Colonic mucosa (tissue), 4 donors: Measurements from ENCODE around the gene TECTA. TPM values are rescaled to one million over a fixed set of nuclear protein-coding genes. Genes with fewer than 3 reads are reported as not detected.

ENCODE experiments used
- DNase-seq: peaks from one replicate; pipeline ENCODE4 v3.0.0-alpha.2; 2020
- H3K27ac ChIP-seq: fragments of 200-600 bp; one replicate; pipeline ENCODE4 v1.8.0; 2021
- H3K27me3 ChIP-seq: fragments of 200-600 bp; one replicate; pipeline ENCODE4 v1.8.0; 2021
- H3K36me3 ChIP-seq: fragments of 200-600 bp; one replicate; pipeline ENCODE4 v1.8.0; 2021
- H3K4me1 ChIP-seq: fragments of 200-600 bp; one replicate; pipeline ENCODE4 v1.8.0; 2021; ENCODE audit warnings: mild to moderate bottlenecking
- H3K4me3 ChIP-seq: fragments of 200-600 bp; one replicate; pipeline ENCODE4 v1.8.0; 2021
- H3K9ac ChIP-seq, 2 donors: one replicate each; pipeline ENCODE4 v1.7.0; 2013; ENCODE audit warnings: control low read depth in 2 of 2, low read depth in 2 of 2, low read length in 2 of 2
- H3K9me3 ChIP-seq: fragments of 200-600 bp; one replicate; pipeline ENCODE4 v1.8.0; 2021
- intact Hi-C: fragments of 100-400 bp; cut with DNase I; formaldehyde crosslinking; loops from one replicate; pipeline ENCODE4 v1.14.1; 2022
- total RNA-seq, 2 donors: library from RNA; stranded (reverse); fragmentation: NEBNext Ultra II Directional in 1 of 2; extraction: Animal tissue kit (Norgen Biotek cat#: 25700) in 1 of 2; gene quantifications; one replicate each; pipeline ENCODE4 v1.2.1, GENCODE V29; 2021
- TF ChIP-seq, protein P1 (sequence below): fragments of 200-600 bp; IDR thresholded peaks from one replicate; pipeline ENCODE4 v1.8.0; 2022; ENCODE audit warnings: antibody characterized with exemption, mild to moderate bottlenecking
- donor health status: healthy.
- donor health status: DM: no; HTN: no; CAD: no.
- donor health status: DM: no; HTN: no; CAD: no.

The TECTA gene, protein sequence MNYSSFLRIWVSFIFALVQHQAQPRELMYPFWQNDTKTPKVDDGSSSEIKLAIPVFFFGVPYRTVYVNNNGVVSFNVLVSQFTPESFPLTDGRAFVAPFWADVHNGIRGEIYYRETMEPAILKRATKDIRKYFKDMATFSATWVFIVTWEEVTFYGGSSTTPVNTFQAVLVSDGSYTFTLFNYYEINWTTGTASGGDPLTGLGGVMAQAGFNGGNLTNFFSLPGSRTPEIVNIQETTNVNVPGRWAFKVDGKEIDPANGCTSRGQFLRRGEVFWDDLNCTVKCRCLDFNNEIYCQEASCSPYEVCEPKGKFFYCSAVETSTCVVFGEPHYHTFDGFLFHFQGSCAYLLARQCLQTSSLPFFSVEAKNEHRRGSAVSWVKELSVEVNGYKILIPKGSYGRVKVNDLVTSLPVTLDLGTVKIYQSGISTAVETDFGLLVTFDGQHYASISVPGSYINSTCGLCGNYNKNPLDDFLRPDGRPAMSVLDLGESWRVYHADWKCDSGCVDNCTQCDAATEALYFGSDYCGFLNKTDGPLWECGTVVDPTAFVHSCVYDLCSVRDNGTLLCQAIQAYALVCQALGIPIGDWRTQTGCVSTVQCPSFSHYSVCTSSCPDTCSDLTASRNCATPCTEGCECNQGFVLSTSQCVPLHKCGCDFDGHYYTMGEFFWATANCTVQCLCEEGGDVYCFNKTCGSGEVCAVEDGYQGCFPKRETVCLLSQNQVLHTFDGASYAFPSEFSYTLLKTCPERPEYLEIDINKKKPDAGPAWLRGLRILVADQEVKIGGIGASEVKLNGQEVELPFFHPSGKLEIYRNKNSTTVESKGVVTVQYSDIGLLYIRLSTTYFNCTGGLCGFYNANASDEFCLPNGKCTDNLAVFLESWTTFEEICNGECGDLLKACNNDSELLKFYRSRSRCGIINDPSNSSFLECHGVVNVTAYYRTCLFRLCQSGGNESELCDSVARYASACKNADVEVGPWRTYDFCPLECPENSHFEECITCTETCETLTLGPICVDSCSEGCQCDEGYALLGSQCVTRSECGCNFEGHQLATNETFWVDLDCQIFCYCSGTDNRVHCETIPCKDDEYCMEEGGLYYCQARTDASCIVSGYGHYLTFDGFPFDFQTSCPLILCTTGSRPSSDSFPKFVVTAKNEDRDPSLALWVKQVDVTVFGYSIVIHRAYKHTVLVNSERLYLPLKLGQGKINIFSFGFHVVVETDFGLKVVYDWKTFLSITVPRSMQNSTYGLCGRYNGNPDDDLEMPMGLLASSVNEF (N-terminal part only)
- total RNA-seq, result under 1 TPM; 0.16 to 0.20 TPM

DNA sequence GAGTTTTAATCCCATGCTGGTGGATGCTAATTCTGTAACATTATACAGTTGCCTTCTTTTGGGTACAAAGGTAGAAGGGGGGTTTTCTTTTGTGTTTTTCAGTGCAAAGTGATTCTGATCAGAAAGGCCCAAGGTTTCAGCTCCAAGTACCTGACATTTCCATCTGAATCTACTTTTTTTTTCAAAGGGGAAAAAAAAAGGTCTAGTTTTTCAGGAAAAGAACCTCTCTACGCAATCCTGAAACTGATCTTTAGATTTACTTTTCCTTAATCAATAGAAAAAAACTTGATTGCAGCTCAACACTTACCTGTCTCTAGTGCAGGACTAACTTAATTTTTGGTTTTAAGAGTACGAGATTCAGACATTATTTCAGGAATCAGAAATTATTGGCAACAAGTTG, at the start of gene TECTA:
Gene TECTA, plus strand, starts transcription at position 301 of the 400 bp plus-strand sequence. CDS start 1,423 bp downstream, outside the sequence.
- no peaks in the 10 kb centered on the region for H3K27me3 ChIP-seq
- TF ChIP-seq, protein P1, sequence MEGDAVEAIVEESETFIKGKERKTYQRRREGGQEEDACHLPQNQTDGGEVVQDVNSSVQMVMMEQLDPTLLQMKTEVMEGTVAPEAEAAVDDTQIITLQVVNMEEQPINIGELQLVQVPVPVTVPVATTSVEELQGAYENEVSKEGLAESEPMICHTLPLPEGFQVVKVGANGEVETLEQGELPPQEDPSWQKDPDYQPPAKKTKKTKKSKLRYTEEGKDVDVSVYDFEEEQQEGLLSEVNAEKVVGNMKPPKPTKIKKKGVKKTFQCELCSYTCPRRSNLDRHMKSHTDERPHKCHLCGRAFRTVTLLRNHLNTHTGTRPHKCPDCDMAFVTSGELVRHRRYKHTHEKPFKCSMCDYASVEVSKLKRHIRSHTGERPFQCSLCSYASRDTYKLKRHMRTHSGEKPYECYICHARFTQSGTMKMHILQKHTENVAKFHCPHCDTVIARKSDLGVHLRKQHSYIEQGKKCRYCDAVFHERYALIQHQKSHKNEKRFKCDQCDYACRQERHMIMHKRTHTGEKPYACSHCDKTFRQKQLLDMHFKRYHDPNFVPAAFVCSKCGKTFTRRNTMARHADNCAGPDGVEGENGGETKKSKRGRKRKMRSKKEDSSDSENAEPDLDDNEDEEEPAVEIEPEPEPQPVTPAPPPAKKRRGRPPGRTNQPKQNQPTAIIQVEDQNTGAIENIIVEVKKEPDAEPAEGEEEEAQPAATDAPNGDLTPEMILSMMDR, result no peak
- intact Hi-C loops, result no loop called here

DNA sequence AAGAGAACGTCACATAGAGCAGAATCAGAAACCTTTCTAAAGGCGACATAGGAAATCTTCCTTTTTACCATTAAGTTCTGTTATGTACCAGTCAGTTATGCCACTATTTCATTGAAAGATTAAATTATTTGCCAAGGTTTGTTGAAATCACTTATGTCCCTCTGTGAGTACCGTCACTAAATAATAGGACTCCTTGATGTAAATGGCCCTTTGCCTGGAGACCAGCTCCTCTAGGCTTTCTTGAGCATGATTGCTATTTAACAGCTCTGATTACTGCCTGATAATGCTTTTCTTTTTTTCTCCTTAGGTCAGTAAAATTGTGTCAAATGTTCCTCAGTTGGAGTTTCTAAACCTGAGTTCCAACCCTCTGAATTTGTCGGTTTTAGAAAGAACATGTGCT, 47.8 kb upstream of the TECTA start:
- intact Hi-C loops, result no loop called here
- H3K4me1 ChIP-seq, result no peaks in the 10 kb centered on the region
- DNase-seq, result no peak
- no peaks in the 10 kb centered on the region for H3K9me3 ChIP-seq
- TF ChIP-seq, protein P1, result no peak
- no peak overlapping the region for H3K9ac ChIP-seq
- no peak overlapping the region for H3K4me3 ChIP-seq
- H3K36me3 ChIP-seq, result no peaks in the 10 kb centered on the region
- no peaks in the 10 kb centered on the region for H3K27me3 ChIP-seq
- H3K27ac ChIP-seq, result no peak overlapping the region

More for the DNA sequence above, at the start of gene TECTA:
- Histone ChIP-seq H3K9me3 (no peaks in the 10 kb centered on the region), H3K36me3 (no peaks in the 10 kb centered on the region), H3K27ac (no peak within 1 kb of the TSS), H3K4me1 (no peaks in the 10 kb centered on the region), H3K4me3 (no peak within 1 kb of the TSS), H3K9ac (no peak within 1 kb of the TSS)
- no peak for DNase-seq

DNA sequence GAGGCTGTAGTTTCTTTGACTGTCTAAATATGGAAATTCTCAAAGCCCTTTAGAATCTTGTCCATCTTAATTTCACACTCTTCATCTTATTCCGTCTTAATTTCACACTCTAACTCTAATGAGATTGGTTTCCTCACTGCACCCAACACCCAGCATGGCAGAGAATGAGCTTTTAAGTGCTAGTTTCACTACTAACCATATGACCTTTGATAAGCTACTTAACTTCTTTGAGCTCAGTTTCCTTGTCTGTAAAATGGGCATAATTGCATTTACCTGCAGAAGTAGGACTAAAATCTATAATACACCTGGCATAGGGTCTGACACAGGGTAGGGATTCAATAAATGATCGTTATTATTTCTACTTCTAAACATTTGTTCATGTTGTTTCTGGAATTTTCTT, 46.8 kb upstream of the TECTA start:
- H3K36me3 ChIP-seq, result no peaks in the 10 kb centered on the region
- no peaks in the 10 kb centered on the region for H3K27me3 ChIP-seq
- no peaks in the 10 kb centered on the region for H3K9me3 ChIP-seq
- TF ChIP-seq, protein P1, result no peak
- no peak overlapping the region for H3K27ac ChIP-seq
- no peak for DNase-seq
- no peaks in the 10 kb centered on the region for H3K4me1 ChIP-seq
- H3K9ac ChIP-seq, result no peak overlapping the region
- intact Hi-C loops, result no loop called here
- H3K4me3 ChIP-seq, result no peak overlapping the region

DNA sequence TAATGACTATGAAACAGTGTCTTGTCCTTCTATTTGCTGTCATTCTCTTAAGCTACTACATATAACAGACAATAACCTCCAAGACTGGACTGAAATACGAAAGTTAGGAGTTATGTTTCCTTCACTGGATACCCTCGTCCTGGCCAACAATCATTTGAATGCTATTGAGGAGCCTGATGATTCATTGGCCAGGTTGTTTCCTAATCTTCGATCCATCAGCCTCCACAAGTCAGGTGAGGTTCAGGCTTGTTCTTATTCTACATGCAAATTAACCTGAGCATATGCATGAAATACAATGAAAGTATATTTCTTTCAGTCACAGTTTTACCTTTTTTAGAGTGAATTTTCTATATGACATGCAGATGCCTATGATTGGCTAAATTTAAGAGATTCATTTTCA, 46.0 kb upstream of the TECTA start:
- intact Hi-C loops, result no loop called here
- no peak overlapping the region for H3K4me3 ChIP-seq
- TF ChIP-seq, protein P1, result no peak
- no peaks in the 10 kb centered on the region for H3K9me3 ChIP-seq
- no peak overlapping the region for H3K9ac ChIP-seq
- H3K4me1 ChIP-seq, result no peaks in the 10 kb centered on the region
- H3K36me3 ChIP-seq, result no peaks in the 10 kb centered on the region
- no peak for DNase-seq
- H3K27me3 ChIP-seq, result no peaks in the 10 kb centered on the region
- no peak overlapping the region for H3K27ac ChIP-seq

DNA sequence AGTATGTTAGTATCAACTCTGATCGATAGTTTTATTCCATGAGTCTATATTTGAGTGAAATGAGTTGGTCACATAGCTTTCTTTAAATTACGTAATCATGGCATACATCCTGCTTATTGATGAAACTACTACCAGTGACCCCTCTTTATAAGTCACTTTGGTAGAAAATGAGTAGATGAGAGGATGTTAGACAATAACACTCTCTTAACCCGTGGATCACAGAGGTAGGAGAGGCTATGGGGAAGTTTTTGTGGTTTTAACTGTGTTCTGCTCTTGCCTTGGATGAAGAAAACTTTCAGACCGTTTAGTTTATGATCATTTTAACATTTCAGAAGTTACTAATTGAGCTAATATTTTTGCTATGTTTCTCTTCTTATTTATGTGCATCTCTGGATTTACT, 43.1 kb upstream of the TECTA start:
- Histone ChIP-seq H3K27ac (no peak overlapping the region), H3K9ac (no peak overlapping the region), H3K27me3 (no peaks in the 10 kb centered on the region), H3K36me3 (no peaks in the 10 kb centered on the region), H3K4me3 (no peak overlapping the region), H3K4me1 (no peaks in the 10 kb centered on the region), H3K9me3 (no peaks in the 10 kb centered on the region)
- intact Hi-C loops, result no loop called here
- TF ChIP-seq, protein P1, result no peak
- DNase-seq, result no peak
